Keratinocyte (primary cell): ENCODE measurements around the gene PTOV1. TPM values are rescaled to one million over a fixed set of nuclear protein-coding genes. Genes with fewer than 3 reads are reported as not detected.

Source experiments
- DNase-seq: peaks from one replicate; pipeline ENCODE4 v3.0.0-alpha.2; 2011; ENCODE audit warnings: low read depth, missing footprints, low spot score
- FAIRE-seq: peaks from 2 replicates; lab custom pipeline; 2011; peaks lifted over from hg19 to GRCh38; lab: Jason Lieb, UNC
- H2AFZ ChIP-seq: 2 replicates; pipeline ENCODE4 v1.6.0; 2012; ENCODE audit warnings: low read length, control low read depth, inconsistent platforms; ENCODE audit not compliant: control insufficient read depth
- H3K27ac ChIP-seq: 2 replicates; pipeline ENCODE4 v1.5.1; 2011; ENCODE audit warnings: low read length; ENCODE audit not compliant: control insufficient read depth, insufficient read depth
- H3K27me3 ChIP-seq: 3 replicates; pipeline ENCODE4 v1.6.0; 2011; ENCODE audit warnings: low read length; ENCODE audit not compliant: control insufficient read depth, insufficient read depth; ENCODE audit errors: extremely low read depth
- H3K36me3 ChIP-seq, 2 experiments: 2 replicates in 1 of 2; 3 replicates in 1 of 2; pipeline ENCODE4 v1.5.1; 2011; ENCODE audit warnings: low read length in 2 of 2, mild to moderate bottlenecking in 1 of 2; ENCODE audit not compliant: control insufficient read depth in 2 of 2, insufficient read depth in 2 of 2; ENCODE audit errors: extremely low read depth in 1 of 2
- H3K4me1 ChIP-seq: 3 replicates; pipeline ENCODE4 v1.5.1; 2011; ENCODE audit warnings: low read length; ENCODE audit not compliant: control insufficient read depth, insufficient read depth; ENCODE audit errors: extremely low read depth
- H3K4me2 ChIP-seq: 3 replicates; pipeline ENCODE4 v1.6.0; 2011; ENCODE audit warnings: low read depth, low read length; ENCODE audit not compliant: control insufficient read depth, insufficient read depth; ENCODE audit errors: extremely low read depth
- H3K4me3 ChIP-seq, 3 experiments: fragments of 200-600 bp in 1 of 3; sonication (generic) in 1 of 3; 2 replicates in 2 of 3; 3 replicates in 1 of 3; pipeline ENCODE4 v1.5.1; 2011 to 2016; ENCODE audit warnings: low read length in 3 of 3, mild to moderate bottlenecking in 3 of 3, control low read depth in 2 of 3, inconsistent platforms in 1 of 3, low read depth in 1 of 3, mixed read lengths in 1 of 3, mixed run types in 1 of 3, moderate library complexity in 1 of 3; ENCODE audit not compliant: control insufficient read depth in 2 of 3, insufficient read depth in 2 of 3; ENCODE audit errors: extremely low read depth in 1 of 3
- H3K79me2 ChIP-seq: 2 replicates; pipeline ENCODE4 v1.6.0; 2012; ENCODE audit warnings: low read length; ENCODE audit not compliant: control insufficient read depth, insufficient read depth
- H3K9ac ChIP-seq: 3 replicates; pipeline ENCODE4 v1.6.0; 2011; ENCODE audit warnings: low read length; ENCODE audit not compliant: control insufficient read depth, insufficient read depth; ENCODE audit errors: extremely low read depth
- H3K9me1 ChIP-seq: 3 replicates; pipeline ENCODE4 v1.6.0; 2011; ENCODE audit warnings: low read length; ENCODE audit not compliant: control insufficient read depth, insufficient read depth; ENCODE audit errors: extremely low read depth
- H3K9me3 ChIP-seq: 2 replicates; pipeline ENCODE4 v1.5.1; 2012; ENCODE audit warnings: low read depth, low read length; ENCODE audit not compliant: control insufficient read depth
- H4K20me1 ChIP-seq: 3 replicates; pipeline ENCODE4 v1.6.0; 2011; ENCODE audit warnings: low read length; ENCODE audit not compliant: control insufficient read depth, insufficient read depth; ENCODE audit errors: extremely low read depth
- CTCF ChIP-seq, 3 experiments: IDR thresholded peaks in 1 of 3; conservative IDR thresholded peaks in 1 of 3; optimal IDR thresholded peaks in 1 of 3; 2 replicates in 2 of 3; 3 replicates in 1 of 3; pipeline versions ENCODE3 to v1.5.1; 2011; ENCODE audit warnings: low read length in 3 of 3, mild to moderate bottlenecking in 3 of 3, moderate library complexity in 2 of 3, control low read depth in 1 of 3, inconsistent platforms in 1 of 3; ENCODE audit not compliant: insufficient read depth in 2 of 3; ENCODE audit errors: extremely low read depth in 1 of 3
- EZH2 ChIP-seq: IDR thresholded peaks from one replicate; pipeline ENCODE4 v1.6.1; 2012; ENCODE audit warnings: inconsistent platforms, mild to moderate bottlenecking, low read length, moderate library complexity
- dilution Hi-C: fragments of 300-500 bp; cut with MboI; formaldehyde crosslinking; loops from one replicate; pipeline ENCODE4 v1.7.0; 2020; ENCODE audit warnings: low sequenced_read_pairs; ENCODE audit not compliant: extremely low pct_ligation_motif_present
- polyA plus RNA-seq, 5 experiments: library from polyadenylated mRNA; depleted of rRNA in 3 of 5; stranded (reverse) in 3 of 5; stranded (forward) in 1 of 5; unstranded in 1 of 5; fragments of >200 nt; gene quantifications; 1 replicate in 1 of 5; 2 replicates in 3 of 5; 3 replicates in 1 of 5; pipeline versions ENCODE4 v1.2.1 to v1.2.3, GENCODE V29; 2011 to 2012; ENCODE audit warnings: missing spikeins in 2 of 5, low read depth in 1 of 5, low replicate concordance in 1 of 5

PTOV1 gene
- polyA plus RNA-seq, 1 donor (not counting 4 experiments of a cell fraction or from before 2014, with no cell fraction given), result 22.9 TPM

GRCh38 chr19:49873834-49874233 is 22.9 kb downstream of the PTOV1 start:
- peaks cover 29% of the 10 kb centered on the region for H3K4me1 ChIP-seq
- FAIRE-seq (no peak), DNase-seq (no peak)
- no peak overlapping the region for H2AFZ ChIP-seq
- no peak overlapping the region for H3K4me3 ChIP-seq
- H3K27me3 ChIP-seq, result no peaks in the 10 kb centered on the region
- H3K9me3 ChIP-seq, result no peaks in the 10 kb centered on the region
- H3K9ac ChIP-seq, result no peak overlapping the region
- no peak for TF ChIP-seq CTCF (optimal IDR thresholded peaks at IDR 0.05 in 1 of 3, IDR thresholded peaks at IDR 0.05 in 1 of 3, conservative IDR thresholded peaks at IDR 0.05 in 1 of 3; ENCODE audit: extremely low read depth in 1 of 3, insufficient read depth in 2 of 3, low read length in 3 of 3)
- no peak for TF ChIP-seq EZH2
- peaks cover 31% of the 10 kb centered on the region for H3K79me2 ChIP-seq
- H3K4me2 ChIP-seq, result no peak overlapping the region
- H3K27ac ChIP-seq, result no peak overlapping the region
- H4K20me1 ChIP-seq, result no peaks in the 10 kb centered on the region
- H3K36me3 ChIP-seq, result peaks cover 15 to 24% of the 10 kb centered on the region in 2 experiments
- dilution Hi-C loops, result no loop called here
- H3K9me1 ChIP-seq, result no peaks in the 10 kb centered on the region

GRCh38 chr19:49874503-49875157 is 23.7 kb downstream of the PTOV1 start:
- dilution Hi-C loops, result no loop called here
- H3K4me2 ChIP-seq, result peak overlapping the region; percentile 90
- H2AFZ ChIP-seq, result no peak overlapping the region
- H4K20me1 ChIP-seq, result no peaks in the 10 kb centered on the region
- FAIRE-seq (peak; percentile 32), DNase-seq (peak; percentile 74)
- H3K9me1 ChIP-seq, result no peaks in the 10 kb centered on the region
- H3K4me1 ChIP-seq, result peaks cover 30% of the 10 kb centered on the region
- TF ChIP-seq CTCF (optimal IDR thresholded peaks at IDR 0.05 in 1 of 3, IDR thresholded peaks at IDR 0.05 in 1 of 3, conservative IDR thresholded peaks at IDR 0.05 in 1 of 3; ENCODE audit: extremely low read depth in 1 of 3, insufficient read depth in 2 of 3, low read length in 3 of 3) (no peak), EZH2 (no peak)
- H3K9ac ChIP-seq, result peak overlapping the region; percentile 99
- peak overlapping the region; percentile 100 for H3K27ac ChIP-seq
- H3K27me3 ChIP-seq, result no peaks in the 10 kb centered on the region
- peak overlapping the region in 2 of 3 experiments; percentile 50 to 92 for H3K4me3 ChIP-seq
- H3K79me2 ChIP-seq, result peaks cover 36% of the 10 kb centered on the region
- H3K9me3 ChIP-seq, result no peaks in the 10 kb centered on the region
- H3K36me3 ChIP-seq, result peaks cover 18 to 24% of the 10 kb centered on the region in 2 experiments
